ENCODE data around the gene CLDN25. TPM values are rescaled to one million over a fixed set of nuclear protein-coding genes. Genes with fewer than 3 reads are reported as not detected.

CLDN25 gene
- total and polyA plus RNA-seq, 9 donors, result 0.15 to 0.44 (median 0.27) TPM; not detected in 4

Other genes with a start within 250 kb of the CLDN25 start
- gene TMPRSS5, start 73.5 kb upstream of the CLDN25 start, total RNA-seq, result 0.80 TPM
- gene TMPRSS5, start 73.5 kb upstream of the CLDN25 start, polyA plus RNA-seq (ENCODE audit: insufficient read depth in 1 of 8, insufficient read length in 8 of 8, low replicate concordance in 1 of 8), result 1 to 10 TPM in 4 of 8 donors, under 1 TPM in 4; 0.41 to 3.5 (median 1.2) TPM
- 18.5 TPM for gene ZW10, start 6.1 kb upstream of the CLDN25 start, total RNA-seq
- 10 to 100 TPM; 13.5 to 18.7 (median 15.3) TPM for gene ZW10, start 6.1 kb upstream of the CLDN25 start, polyA plus RNA-seq (ENCODE audit: insufficient read depth in 1 of 8, insufficient read length in 8 of 8, low replicate concordance in 1 of 8)
- 84.3 TPM for gene USP28, start 95.8 kb downstream of the CLDN25 start, total RNA-seq
- 10 to 100 TPM; 52.5 to 90.1 (median 64.0) TPM for gene USP28, start 95.8 kb downstream of the CLDN25 start, polyA plus RNA-seq (ENCODE audit: insufficient read depth in 1 of 8, insufficient read length in 8 of 8, low replicate concordance in 1 of 8)
- not detected for gene HTR3B, start 125.0 kb downstream of the CLDN25 start, total RNA-seq
- under 1 TPM in 4 of 8 donors, not detected in 4; 0.13 to 0.19 (median 0.15) TPM for gene HTR3B, start 125.0 kb downstream of the CLDN25 start, polyA plus RNA-seq (ENCODE audit: insufficient read depth in 1 of 8, insufficient read length in 8 of 8, low replicate concordance in 1 of 8)
- 0.04 TPM for gene HTR3A, start 195.3 kb downstream of the CLDN25 start, total RNA-seq
- under 1 TPM in 5 of 8 donors, not detected in 3; 0.09 to 0.17 (median 0.12) TPM for gene HTR3A, start 195.3 kb downstream of the CLDN25 start, polyA plus RNA-seq (ENCODE audit: insufficient read depth in 1 of 8, insufficient read length in 8 of 8, low replicate concordance in 1 of 8)

Measured in muscle of leg (tissue), 9 donors.